ENCODE data around the gene TMEM161B.

- TF ChIP-seq POLR2A (IDR thresholded peaks at IDR 0.05; ENCODE audit: low read depth, low read length) (no peak), TAF1 (IDR thresholded peaks at IDR 0.05; ENCODE audit: borderline replicate concordance, low read depth, low read length) (no peak)
Measured at GRCh38 chr5:88256872-88257271, 11.8 kb downstream of the TMEM161B start.
